Naive B cell (primary cell): ENCODE data around the gene ZNF444. TPM values are rescaled to one million over a fixed set of nuclear protein-coding genes. Genes with fewer than 3 reads are reported as not detected.

ENCODE experiments used
- ATAC-seq, 2 donors: fragments of 150-1000 bp; cut with Tn5 transposase; 2 replicates each; pipeline ENCODE4 v1.10.0; 2021; ENCODE audit warnings: low read depth in 2 of 2, mild to moderate bottlenecking in 2 of 2, moderate library complexity in 2 of 2
- DNase-seq: peaks from one replicate; pipeline ENCODE4 v3.0.0; 2022
- H3K27ac Mint-ChIP-seq, 6 donors: one replicate each; pipeline ENCODE4 v1.8.0; 2020 to 2022; ENCODE audit warnings: mild to moderate bottlenecking in 6 of 6, mixed read lengths in 6 of 6, moderate library complexity in 5 of 6, inconsistent platforms in 2 of 6
- H3K27me3 Mint-ChIP-seq, 3 donors: one replicate each; pipeline ENCODE4 v1.8.0; 2021 to 2022; ENCODE audit warnings: mixed read lengths in 3 of 3, mild to moderate bottlenecking in 1 of 3
- H3K36me3 Mint-ChIP-seq, 2 donors: one replicate each; pipeline ENCODE4 v1.8.0; 2020 to 2022; ENCODE audit warnings: mixed read lengths in 2 of 2, inconsistent platforms in 1 of 2, mild to moderate bottlenecking in 1 of 2
- H3K4me1 Mint-ChIP-seq, 3 donors: one replicate each; pipeline ENCODE4 v1.8.0; 2020 to 2022; ENCODE audit warnings: mixed read lengths in 3 of 3, inconsistent platforms in 1 of 3, mild to moderate bottlenecking in 1 of 3, moderate library complexity in 1 of 3
- H3K4me3 Mint-ChIP-seq, 8 donors: one replicate each; pipeline ENCODE4 v1.8.0; 2020 to 2022; ENCODE audit warnings: mild to moderate bottlenecking in 8 of 8, mixed read lengths in 8 of 8, moderate library complexity in 8 of 8, inconsistent platforms in 2 of 8
- H3K9me3 Mint-ChIP-seq, 7 donors: one replicate each; pipeline ENCODE4 v1.8.0; 2020 to 2022; ENCODE audit warnings: mixed read lengths in 7 of 7, mild to moderate bottlenecking in 5 of 7, inconsistent platforms in 2 of 7, moderate library complexity in 1 of 7
- polyA plus RNA-seq, 6 donors: library from polyadenylated mRNA; unstranded; fragments of 300-500 nt; fragmentation: Illumina TruSeq; gene quantifications; one replicate each; pipeline ENCODE4 v1.2.3, GENCODE V29; 2021; ENCODE audit warnings: low read depth in 6 of 6

ZNF444 gene
- polyA plus RNA-seq, 6 donors from 2014 or later, result 9.7 to 24.6 (median 13.1) TPM

DNA sequence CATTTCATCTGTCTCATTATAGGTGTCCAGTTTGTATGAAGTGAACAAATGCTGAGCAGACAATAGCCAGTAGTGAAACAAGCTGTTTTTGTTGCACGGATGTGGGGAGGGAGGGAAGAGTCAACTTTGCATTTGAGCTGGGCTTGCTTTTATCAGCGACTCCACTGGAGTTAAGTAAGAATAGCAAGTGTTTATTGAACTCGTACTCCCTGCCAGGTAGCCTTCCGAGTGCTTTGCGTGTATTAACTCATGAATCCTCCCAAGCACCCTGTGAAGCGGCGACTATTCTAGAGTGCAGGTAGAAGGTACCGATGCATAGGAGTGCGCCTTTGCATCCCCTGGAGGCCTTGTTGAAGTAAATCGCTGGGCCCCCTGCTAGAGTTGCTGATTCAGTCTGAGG lies 4.7 kb upstream of the ZNF444 start:
- H3K27me3 Mint-ChIP-seq, result no peaks in the 10 kb centered on the region
- peak overlapping the region in 1 of 8 donors; percentile 5 for H3K4me3 Mint-ChIP-seq
- no peaks in the 10 kb centered on the region for H3K36me3 Mint-ChIP-seq
- H3K27ac Mint-ChIP-seq, result peak overlapping the region in 1 of 6 donors; percentile 78
- no peak for ATAC-seq
- no peak for DNase-seq
- no peaks in the 10 kb centered on the region for H3K9me3 Mint-ChIP-seq
- peaks cover 28 to 35% (median 29%) of the 10 kb centered on the region in 3 donors for H3K4me1 Mint-ChIP-seq

GRCh38 chr19:56137405-56137804 lies 3.7 kb upstream of the ZNF444 start:
- Mint-ChIP-seq H3K36me3 (no peaks in the 10 kb centered on the region), H3K27me3 (no peaks in the 10 kb centered on the region), H3K27ac (peak overlapping the region in 1 of 6 donors; percentile 30), H3K4me1 (peaks cover 34 to 40% (median 36%) of the 10 kb centered on the region in 3 donors), H3K4me3 (peak overlapping the region in 1 of 8 donors; percentile 12), H3K9me3 (no peaks in the 10 kb centered on the region)
- DNase-seq (no peak), ATAC-seq (no peak)

- Mint-ChIP-seq H3K36me3 (no peaks in the 10 kb centered on the region), H3K27me3 (no peaks in the 10 kb centered on the region), H3K27ac (peak overlapping the region in 1 of 6 donors; percentile 32), H3K9me3 (no peaks in the 10 kb centered on the region), H3K4me3 (peak overlapping the region in 5 of 8 donors; percentile 12 to 94 (median 51)), H3K4me1 (peaks cover 38 to 46% (median 42%) of the 10 kb centered on the region in 3 donors)
- ATAC-seq (no peak), DNase-seq (no peak)
Observed at GRCh38 chr19:56138069-56138468, 3.0 kb upstream of the ZNF444 start.

DNA sequence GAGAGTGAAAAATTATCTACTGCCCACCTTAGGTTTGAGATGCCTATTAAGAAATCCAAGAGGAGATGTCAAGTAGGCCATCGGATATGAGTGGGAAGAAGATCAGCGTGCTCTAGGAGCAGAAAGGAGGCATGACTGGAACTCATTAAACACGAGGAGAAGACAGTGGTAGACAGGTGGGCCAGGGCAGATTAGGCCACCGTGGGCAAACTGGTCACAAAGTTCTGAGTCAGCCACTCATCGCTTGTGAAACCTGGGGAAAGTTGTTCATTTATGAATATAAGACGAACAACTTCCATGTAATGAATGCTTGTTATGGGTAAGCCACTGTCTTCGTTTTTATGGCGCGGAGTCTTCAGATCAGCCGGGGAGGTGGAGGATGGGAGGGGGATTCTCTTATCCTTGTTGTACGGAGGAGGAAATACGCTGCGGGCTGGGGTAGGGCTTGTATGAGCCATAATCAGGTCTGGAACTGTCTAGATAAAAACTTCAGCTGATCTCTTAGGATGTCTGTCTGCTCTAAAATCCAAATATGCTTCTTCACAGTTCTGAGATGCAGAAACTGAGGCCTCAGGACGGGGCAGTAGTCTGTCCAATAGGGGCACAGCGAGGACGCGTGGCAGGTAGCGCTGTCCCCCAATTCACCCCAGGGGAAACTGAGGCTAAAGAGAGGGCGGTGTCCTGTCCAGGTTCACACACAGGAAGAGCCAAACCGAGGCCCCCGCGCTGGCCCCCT lies 1.1 kb upstream of the ZNF444 start:
- ATAC-seq, result no peak
- no peaks in the 10 kb centered on the region for H3K9me3 Mint-ChIP-seq
- peak overlapping the region; percentile 93 to 99 (median 96) for H3K4me3 Mint-ChIP-seq
- H3K27me3 Mint-ChIP-seq, result no peaks in the 10 kb centered on the region
- no peaks in the 10 kb centered on the region for H3K36me3 Mint-ChIP-seq
- peak overlapping the region; percentile 94 to 98 (median 96) for H3K27ac Mint-ChIP-seq
- DNase-seq, result no peak
- peaks cover 37 to 48% (median 43%) of the 10 kb centered on the region in 3 donors for H3K4me1 Mint-ChIP-seq

DNA sequence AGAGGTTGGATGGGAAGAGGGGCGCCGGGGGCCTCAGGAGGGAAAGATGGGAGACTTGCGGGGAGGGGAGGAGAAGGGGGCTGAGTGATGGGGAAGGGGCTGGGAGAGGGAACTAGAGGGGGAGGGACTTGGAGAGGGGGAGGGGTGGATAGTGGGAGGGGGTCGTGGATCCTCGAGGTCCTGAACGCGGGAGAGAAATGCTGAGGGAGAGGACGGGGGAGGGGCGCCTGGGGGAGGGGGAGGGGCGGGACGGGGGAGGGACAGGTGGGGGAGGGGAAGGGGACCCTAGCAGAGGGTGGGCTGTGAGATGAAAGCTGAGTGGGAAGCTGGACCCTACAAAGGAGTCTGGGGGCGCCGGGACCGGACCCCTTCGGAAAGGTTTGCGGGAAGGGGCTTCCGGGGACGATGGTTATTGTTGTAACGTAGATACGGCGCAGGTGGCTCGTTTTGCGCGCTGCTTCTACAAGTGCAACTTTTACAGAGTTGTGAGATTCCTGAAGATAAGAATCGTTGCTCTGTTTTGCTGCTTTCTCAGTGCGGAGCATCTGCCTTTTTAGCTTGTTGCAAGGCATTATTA lies 418 bp downstream of the ZNF444 start:
- no peaks in the 10 kb centered on the region for H3K9me3 Mint-ChIP-seq
- ATAC-seq (no peak), DNase-seq (no peak)
- peak overlapping the region; percentile 58 to 95 (median 82) for H3K27ac Mint-ChIP-seq
- peak overlapping the region; percentile 93 to 99 (median 96) for H3K4me3 Mint-ChIP-seq
- H3K27me3 Mint-ChIP-seq, result no peaks in the 10 kb centered on the region
- H3K36me3 Mint-ChIP-seq, result no peaks in the 10 kb centered on the region
- H3K4me1 Mint-ChIP-seq, result peaks cover 37 to 48% (median 43%) of the 10 kb centered on the region in 3 donors

- peak overlapping the region in 5 of 6 donors; percentile 38 to 95 (median 86) for H3K27ac Mint-ChIP-seq
- H3K36me3 Mint-ChIP-seq, result no peaks in the 10 kb centered on the region
- H3K4me1 Mint-ChIP-seq, result peaks cover 37 to 48% (median 43%) of the 10 kb centered on the region in 3 donors
- DNase-seq (no peak), ATAC-seq (no peak)
- H3K9me3 Mint-ChIP-seq, result no peaks in the 10 kb centered on the region
- peak overlapping the region; percentile 77 to 96 (median 92) for H3K4me3 Mint-ChIP-seq
- H3K27me3 Mint-ChIP-seq, result no peaks in the 10 kb centered on the region
Observed at GRCh38 chr19:56142087-56142787, 1.1 kb downstream of the ZNF444 start.

DNA sequence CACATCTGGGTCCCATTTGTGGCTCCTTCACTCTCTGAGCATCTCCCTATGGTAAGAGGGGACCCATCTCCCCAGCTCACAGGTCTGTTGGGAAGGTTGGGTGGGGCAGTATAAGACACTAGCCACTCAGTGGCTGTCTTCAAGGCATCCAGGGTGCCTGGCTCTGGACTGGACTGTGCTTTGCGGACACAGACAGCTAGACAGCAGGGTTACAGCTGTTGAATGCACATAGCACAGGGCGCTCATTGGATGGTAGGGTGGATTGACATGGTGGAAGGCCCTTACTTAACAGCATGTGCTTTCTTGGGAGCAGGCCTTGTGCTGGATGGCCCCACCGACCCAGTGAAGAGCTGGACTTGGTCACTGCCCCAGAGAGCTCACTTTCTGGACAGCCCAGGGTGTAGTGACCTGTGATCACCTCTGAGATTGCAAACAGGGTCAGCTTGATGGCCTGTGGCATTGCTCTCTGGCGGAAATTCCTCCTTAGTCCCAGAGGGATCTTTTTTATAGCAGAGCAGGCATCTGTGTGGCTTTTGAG lies 1.9 kb downstream of the ZNF444 start:
- Mint-ChIP-seq H3K4me3 (peak overlapping the region in 5 of 8 donors; percentile 34 to 94 (median 61)), H3K4me1 (peaks cover 37 to 48% (median 43%) of the 10 kb centered on the region in 3 donors), H3K27ac (peak overlapping the region in 1 of 6 donors; percentile 68)

GRCh38 chr19:56144376-56144775 lies 3.3 kb downstream of the ZNF444 start:
- H3K27me3 Mint-ChIP-seq, result no peaks in the 10 kb centered on the region
- no peaks in the 10 kb centered on the region for H3K9me3 Mint-ChIP-seq
- no peak for ATAC-seq
- DNase-seq, result no peak
- no peak overlapping the region for H3K27ac Mint-ChIP-seq
- H3K4me3 Mint-ChIP-seq, result peak overlapping the region in 3 of 8 donors; percentile 9 to 47 (median 20)
- peaks cover 32 to 48% (median 43%) of the 10 kb centered on the region in 3 donors for H3K4me1 Mint-ChIP-seq
- H3K36me3 Mint-ChIP-seq, result no peaks in the 10 kb centered on the region

More for the DNA sequence above, 1.9 kb downstream of the ZNF444 start:
- no peaks in the 10 kb centered on the region for H3K36me3 Mint-ChIP-seq
- no peaks in the 10 kb centered on the region for H3K9me3 Mint-ChIP-seq
- DNase-seq (no peak), ATAC-seq (no peak)
- H3K27me3 Mint-ChIP-seq, result no peaks in the 10 kb centered on the region

GRCh38 chr19:56144831-56145230 lies 3.7 kb downstream of the ZNF444 start:
- Mint-ChIP-seq H3K27me3 (no peaks in the 10 kb centered on the region), H3K36me3 (peaks cover 0 to 4% of the 10 kb centered on the region in 2 donors), H3K27ac (no peak overlapping the region), H3K4me1 (peaks cover 32 to 44% (median 40%) of the 10 kb centered on the region in 3 donors), H3K9me3 (peaks cover 0 to 2% (median 0%) of the 10 kb centered on the region in 7 donors), H3K4me3 (peak overlapping the region in 1 of 8 donors; percentile 20)
- ATAC-seq (no peak), DNase-seq (no peak)

- no peaks in the 10 kb centered on the region for H3K27me3 Mint-ChIP-seq
- H3K36me3 Mint-ChIP-seq, result peaks cover 0 to 11% of the 10 kb centered on the region in 2 donors
- H3K4me1 Mint-ChIP-seq, result peaks cover 30 to 36% (median 32%) of the 10 kb centered on the region in 3 donors
- H3K27ac Mint-ChIP-seq, result no peak overlapping the region
- DNase-seq (no peak), ATAC-seq (no peak)
- no peak overlapping the region for H3K4me3 Mint-ChIP-seq
- peaks cover 0 to 2% (median 0%) of the 10 kb centered on the region in 7 donors for H3K9me3 Mint-ChIP-seq
Observed at GRCh38 chr19:56145698-56146097, 4.6 kb downstream of the ZNF444 start.

DNA sequence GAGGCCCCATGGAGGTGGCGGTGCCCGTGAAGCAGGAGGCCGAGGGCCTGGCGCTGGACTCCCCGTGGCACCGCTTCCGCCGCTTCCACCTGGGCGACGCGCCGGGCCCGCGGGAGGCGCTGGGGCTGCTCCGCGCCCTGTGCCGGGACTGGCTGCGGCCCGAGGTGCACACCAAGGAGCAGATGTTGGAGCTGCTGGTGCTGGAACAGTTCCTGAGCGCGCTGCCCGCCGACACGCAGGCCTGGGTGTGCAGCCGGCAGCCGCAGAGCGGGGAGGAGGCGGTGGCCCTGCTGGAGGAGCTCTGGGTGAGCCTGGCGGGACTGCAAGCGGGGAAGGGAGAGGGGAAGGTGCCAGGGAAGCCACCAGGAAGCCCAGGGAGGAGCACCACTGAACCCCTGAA lies 5.8 kb downstream of the ZNF444 start:
- H3K27ac Mint-ChIP-seq, result no peak overlapping the region
- peaks cover 22 to 29% (median 28%) of the 10 kb centered on the region in 3 donors for H3K4me1 Mint-ChIP-seq
- H3K36me3 Mint-ChIP-seq, result peaks cover 0 to 11% of the 10 kb centered on the region in 2 donors
- peaks cover 0 to 2% (median 0%) of the 10 kb centered on the region in 7 donors for H3K9me3 Mint-ChIP-seq
- no peak for ATAC-seq
- no peak overlapping the region for H3K4me3 Mint-ChIP-seq
- H3K27me3 Mint-ChIP-seq, result no peaks in the 10 kb centered on the region
- DNase-seq, result no peak

DNA sequence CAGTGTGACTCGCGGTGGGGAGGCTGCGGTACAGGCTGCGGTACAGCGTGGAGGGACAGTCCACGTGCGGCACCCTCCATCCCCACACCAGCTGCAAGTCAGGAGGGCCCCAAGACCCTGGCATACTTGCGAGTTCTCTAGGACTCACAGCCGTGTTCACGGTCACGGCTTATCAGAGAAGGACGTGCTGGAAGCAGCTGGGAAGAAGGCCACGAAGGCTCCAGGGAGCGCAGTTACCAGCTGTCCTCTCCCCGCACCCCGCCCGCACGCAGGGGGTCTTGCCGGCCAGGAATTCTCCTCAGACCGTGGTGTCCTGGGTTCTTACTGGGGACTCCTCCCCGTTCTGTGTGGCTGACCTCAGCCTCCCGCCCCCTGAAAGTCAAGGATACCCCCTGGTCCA lies 6.2 kb downstream of the ZNF444 start:
- Mint-ChIP-seq H3K9me3 (peaks cover 0 to 2% (median 0%) of the 10 kb centered on the region in 7 donors), H3K27ac (no peak overlapping the region), H3K4me3 (no peak overlapping the region), H3K4me1 (peaks cover 19 to 25% (median 25%) of the 10 kb centered on the region in 3 donors), H3K36me3 (peaks cover 0 to 11% of the 10 kb centered on the region in 2 donors), H3K27me3 (no peaks in the 10 kb centered on the region)
- ATAC-seq, result no peak
- no peak for DNase-seq

- H3K4me3 Mint-ChIP-seq, result no peak overlapping the region
Observed at GRCh38 chr19:56148096-56148495, 7.0 kb downstream of the ZNF444 start.

More at GRCh38 chr19:56148096-56148495, 7.0 kb downstream of the ZNF444 start:
- peaks cover 0 to 11% of the 10 kb centered on the region in 2 donors for H3K36me3 Mint-ChIP-seq
- H3K9me3 Mint-ChIP-seq, result peaks cover 0 to 2% (median 0%) of the 10 kb centered on the region in 7 donors
- no peak overlapping the region for H3K27ac Mint-ChIP-seq
- no peak for ATAC-seq
- H3K4me1 Mint-ChIP-seq, result peaks cover 16 to 24% (median 20%) of the 10 kb centered on the region in 3 donors
- no peaks in the 10 kb centered on the region for H3K27me3 Mint-ChIP-seq
- DNase-seq, result no peak
